A549 treated with AZD9567 at 1 μM for 4 hours (cell line): ENCODE results near the gene ZNF684. TPM values are rescaled to one million over a fixed set of nuclear protein-coding genes. Genes with fewer than 3 reads are reported as not detected.

ENCODE experiments used
- total RNA-seq: library from RNA; stranded (reverse); fragments of 200-300 nt; extraction: Qiagen RNA extraction; gene quantifications from 5 replicates; pipeline ENCODE4 v1.2.3, GENCODE V29; 2022; ENCODE audit not compliant: insufficient read depth

ZNF684 gene
- 2.0 to 3.8 TPM (median 2.5 TPM) in 5 replicates for total RNA-seq

DNA sequence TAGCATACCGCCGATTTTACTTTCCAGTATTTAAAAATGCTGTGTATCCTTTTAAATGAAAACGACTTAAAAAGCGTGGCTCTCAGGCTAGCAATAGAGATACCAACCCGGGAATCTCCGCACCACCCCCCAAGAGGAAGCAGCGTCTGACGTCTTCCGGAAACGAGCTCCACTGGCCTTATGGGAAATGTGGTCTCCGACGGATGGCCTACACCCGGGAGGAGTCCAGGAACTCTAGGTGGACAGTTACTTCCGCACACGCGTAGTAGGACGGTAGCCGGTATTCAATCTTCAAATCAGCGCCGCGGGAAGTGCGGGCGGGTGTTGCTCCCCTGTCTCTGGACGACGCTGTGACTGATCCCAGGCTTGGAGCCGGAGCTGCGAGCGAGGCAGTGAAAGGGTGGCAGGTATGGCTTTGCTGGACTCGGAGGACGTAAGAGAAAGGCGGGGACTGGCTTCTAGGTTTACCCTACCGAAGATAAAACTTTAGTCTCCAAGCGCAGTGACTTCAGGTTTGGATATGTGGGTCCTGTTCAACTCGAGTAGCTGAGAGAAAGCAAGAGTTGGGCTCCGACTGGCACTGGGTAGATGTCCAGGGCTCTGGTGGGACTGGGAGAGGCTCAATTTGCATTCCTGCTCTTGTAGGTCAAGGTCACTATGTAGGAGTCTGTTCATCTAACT lies at the start of gene ZNF684:
Gene ZNF684 (plus strand): TSS at position 257 of the 681 bp plus-strand sequence. CDS start 1,530 bp downstream, outside the sequence.

DNA sequence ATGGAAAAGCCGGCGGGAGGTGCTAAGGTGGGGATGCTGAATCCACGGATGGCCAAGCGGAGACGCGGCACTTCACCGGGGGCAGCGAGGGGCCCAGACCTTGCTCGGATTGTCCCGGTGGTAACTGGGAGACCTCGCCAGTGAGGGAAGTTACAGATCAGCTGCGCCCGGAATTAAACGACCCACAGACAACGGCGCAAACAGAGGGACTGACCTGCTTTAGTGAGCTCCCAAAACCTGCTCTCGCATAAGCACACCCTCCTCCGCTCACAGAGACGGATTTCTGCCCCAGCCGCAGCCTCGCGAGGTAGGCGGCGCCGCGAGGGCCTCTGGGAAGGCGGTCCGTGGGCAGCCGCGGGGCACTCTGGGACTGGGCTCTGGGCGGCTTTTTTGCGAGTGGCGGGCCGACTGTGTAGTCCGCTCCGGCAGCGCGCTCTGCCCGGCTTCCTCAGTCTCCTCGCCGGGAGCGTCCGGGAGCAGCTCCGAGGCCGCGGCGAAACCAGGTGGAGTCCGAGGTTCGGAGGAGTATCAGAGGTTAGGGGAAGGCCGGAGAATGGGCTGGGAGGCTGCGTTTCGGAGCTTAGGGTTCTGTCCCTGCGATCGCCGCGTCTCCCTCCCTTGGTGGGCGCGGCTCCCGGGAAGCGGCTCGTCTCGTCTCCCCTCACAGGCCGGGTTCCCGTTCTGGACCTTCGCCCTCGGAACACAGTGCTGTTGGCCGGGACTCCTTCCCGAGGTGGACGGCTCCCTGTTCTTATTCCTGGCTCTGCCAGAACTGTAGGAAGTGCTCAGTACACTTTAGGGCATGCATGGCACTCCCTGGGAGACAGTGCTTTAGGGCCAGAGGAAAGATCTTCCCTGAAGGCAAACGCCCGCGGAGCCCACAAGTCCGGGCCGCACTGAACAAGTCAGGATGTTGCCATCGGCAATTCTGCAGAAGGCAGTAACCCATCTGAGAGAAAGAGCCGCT lies 22.8 kb upstream of the ZNF684 start, which contains the start of gene EXO5:
Gene EXO5 (plus strand): TSS at position 393 of the 967 bp plus-strand sequence. CDS start 5,778 bp downstream, outside the sequence.

Other genes starting within 250 kb of the ZNF684 start
- 0.13 to 0.68 TPM (median 0.20 TPM) in 5 replicates for gene COL9A2, start 214.4 kb upstream of the ZNF684 start, total RNA-seq
- gene SMAP2, start 157.9 kb upstream of the ZNF684 start, total RNA-seq, result 9.2 to 19.3 TPM (median 9.4 TPM) in 5 replicates
- 1.3 to 2.1 TPM (median 1.5 TPM) in 5 replicates for gene ZFP69B, start 81.2 kb upstream of the ZNF684 start, total RNA-seq
- gene ZFP69, start 54.3 kb upstream of the ZNF684 start, total RNA-seq, result not detected in 5 replicates
- gene EXO5, start 22.9 kb upstream of the ZNF684 start, total RNA-seq, result 3.6 to 4.9 TPM (median 3.8 TPM) in 5 replicates
- gene RIMS3, start 134.0 kb downstream of the ZNF684 start, total RNA-seq, result 0.85 to 1.7 TPM (median 1.4 TPM) in 5 replicates
- gene NFYC, start 160.1 kb downstream of the ZNF684 start, total RNA-seq, result 32.6 to 44.5 TPM (median 36.9 TPM) in 5 replicates